ENCODE data around the gene F12. TPM values are rescaled to one million over a fixed set of nuclear protein-coding genes. Genes with fewer than 3 reads are reported as not detected.
A peak's percentile ranks its signal among the peaks of the same experiment; 100 is the strongest.

The F12 gene
- total RNA-seq, 1 donor from 2014 or later: 0.69 TPM

DNA sequence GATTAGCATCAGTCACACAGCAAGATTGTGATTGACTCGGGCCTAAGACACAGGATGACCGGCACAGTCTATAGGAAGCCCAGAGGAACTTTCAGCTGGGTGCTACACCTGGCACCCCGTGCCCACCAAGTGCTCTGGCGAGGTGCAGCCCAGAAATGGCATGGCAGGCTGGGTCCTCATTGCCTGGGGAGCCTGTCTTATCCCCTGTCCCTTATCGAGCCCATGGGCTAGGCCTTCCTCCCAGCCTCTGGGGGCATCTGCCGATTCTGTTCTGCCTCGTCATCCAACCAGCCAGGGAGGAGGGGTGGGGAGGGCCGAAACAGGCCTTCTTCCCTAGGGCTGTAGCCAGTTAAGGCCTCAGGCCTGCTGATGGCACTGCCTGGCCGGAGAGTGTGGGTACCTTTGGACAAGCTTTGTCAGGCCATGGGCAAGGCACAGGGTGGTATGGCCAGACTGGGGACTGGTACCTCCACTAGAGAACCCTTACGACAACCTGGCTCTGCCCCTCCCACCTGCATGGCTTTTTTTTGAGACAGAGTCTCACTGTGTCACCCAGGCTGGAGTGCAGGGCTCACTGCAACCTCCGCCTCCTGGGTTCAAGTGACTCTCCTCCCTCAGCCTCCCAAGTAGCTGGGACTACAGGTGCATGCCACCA, 18.7 kb upstream of the F12 start:
- TF ChIP-seq, protein P1, sequence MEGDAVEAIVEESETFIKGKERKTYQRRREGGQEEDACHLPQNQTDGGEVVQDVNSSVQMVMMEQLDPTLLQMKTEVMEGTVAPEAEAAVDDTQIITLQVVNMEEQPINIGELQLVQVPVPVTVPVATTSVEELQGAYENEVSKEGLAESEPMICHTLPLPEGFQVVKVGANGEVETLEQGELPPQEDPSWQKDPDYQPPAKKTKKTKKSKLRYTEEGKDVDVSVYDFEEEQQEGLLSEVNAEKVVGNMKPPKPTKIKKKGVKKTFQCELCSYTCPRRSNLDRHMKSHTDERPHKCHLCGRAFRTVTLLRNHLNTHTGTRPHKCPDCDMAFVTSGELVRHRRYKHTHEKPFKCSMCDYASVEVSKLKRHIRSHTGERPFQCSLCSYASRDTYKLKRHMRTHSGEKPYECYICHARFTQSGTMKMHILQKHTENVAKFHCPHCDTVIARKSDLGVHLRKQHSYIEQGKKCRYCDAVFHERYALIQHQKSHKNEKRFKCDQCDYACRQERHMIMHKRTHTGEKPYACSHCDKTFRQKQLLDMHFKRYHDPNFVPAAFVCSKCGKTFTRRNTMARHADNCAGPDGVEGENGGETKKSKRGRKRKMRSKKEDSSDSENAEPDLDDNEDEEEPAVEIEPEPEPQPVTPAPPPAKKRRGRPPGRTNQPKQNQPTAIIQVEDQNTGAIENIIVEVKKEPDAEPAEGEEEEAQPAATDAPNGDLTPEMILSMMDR (IDR thresholded peaks at IDR 0.05): no peak
- H3K4me3 ChIP-seq: peak overlapping the region; percentile 77
- intact Hi-C loops (cut with DNase I): no loop called here
- peaks cover 14% of the 10 kb centered on the region for H3K36me3 ChIP-seq
- peak overlapping the region; percentile 91 for H3K27ac ChIP-seq
- H3K4me1 ChIP-seq: peaks cover 52% of the 10 kb centered on the region
- H3K27me3 ChIP-seq: no peaks in the 10 kb centered on the region
- H3K9me3 ChIP-seq: no peaks in the 10 kb centered on the region
- peak; percentile 69 for DNase-seq
- no peak for ATAC-seq

DNA sequence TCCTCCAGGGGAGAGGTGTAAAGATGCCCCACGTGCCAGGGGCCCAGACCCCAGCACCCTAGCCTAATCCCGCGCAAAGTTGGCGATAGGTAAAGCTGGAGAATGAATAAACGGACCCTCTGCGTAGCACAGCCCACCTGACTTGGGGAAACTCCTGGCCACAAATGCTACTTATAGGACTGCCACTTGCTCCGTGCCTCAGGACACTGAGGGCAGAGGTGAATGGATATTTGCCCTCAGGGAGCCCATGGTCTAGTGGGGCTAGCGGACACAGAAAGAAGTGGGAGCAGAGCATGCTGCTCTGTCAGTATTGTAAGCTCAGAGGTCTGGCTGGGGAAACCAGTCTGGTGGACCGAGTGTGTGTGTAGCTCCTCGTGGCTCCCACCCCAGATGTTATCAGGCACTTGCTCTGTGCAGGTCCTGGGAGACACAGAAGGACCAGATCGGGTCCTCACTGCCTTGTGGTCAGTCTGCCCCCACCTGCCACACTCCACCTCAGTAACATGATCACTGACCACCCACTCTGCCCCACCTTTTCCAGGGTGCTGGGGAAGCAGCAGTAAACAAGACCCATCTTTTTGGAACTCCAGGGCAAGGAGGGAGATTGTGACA, 18.0 kb upstream of the F12 start:
- Histone ChIP-seq H3K4me3 (peak overlapping the region; percentile 77), H3K9me3 (no peaks in the 10 kb centered on the region), H3K27me3 (no peaks in the 10 kb centered on the region), H3K4me1 (peaks cover 46% of the 10 kb centered on the region), H3K27ac (peak overlapping the region; percentile 91), H3K36me3 (peaks cover 6% of the 10 kb centered on the region)
- intact Hi-C loops (cut with DNase I): no loop called here
- TF ChIP-seq, protein P1 (IDR thresholded peaks at IDR 0.05): no peak
- ATAC-seq (no peak), DNase-seq (no peak)

DNA sequence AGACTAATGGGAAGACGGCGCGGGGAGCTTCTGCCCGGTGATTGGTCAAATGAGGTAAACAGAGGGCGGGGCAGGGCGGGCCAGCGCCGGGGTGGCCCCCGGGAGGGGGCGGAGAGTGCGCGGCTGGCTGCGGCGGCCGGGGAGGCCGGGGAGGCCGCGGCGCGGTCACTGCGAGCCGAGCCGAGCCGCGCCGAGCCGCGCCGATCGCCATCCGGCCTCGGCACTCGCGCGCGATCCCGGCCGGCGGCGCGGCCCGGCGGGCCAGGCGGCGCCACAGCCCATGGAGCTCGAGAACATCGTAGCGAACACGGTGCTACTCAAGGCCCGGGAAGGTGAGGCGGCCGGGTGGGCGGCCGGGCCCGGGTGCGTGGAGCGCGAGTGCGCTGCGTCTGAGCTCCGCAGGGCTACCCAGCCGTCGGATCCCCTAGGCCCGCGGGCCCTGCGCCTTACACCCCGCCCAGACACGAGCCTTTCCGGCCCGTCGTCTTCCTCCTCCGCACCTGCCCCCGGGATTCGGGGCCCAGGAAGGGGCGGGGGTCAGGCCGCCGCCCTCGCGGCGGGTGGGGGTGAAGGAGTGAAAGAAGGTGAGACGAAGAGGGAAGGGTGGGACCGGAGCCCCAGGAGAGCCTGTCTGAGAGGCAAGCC, 17.3 kb upstream of the F12 start, which contains the start of gene GRK6:
Gene GRK6 (plus strand): TSS at position 111 of the 645 bp plus-strand sequence. CDS start 170 bp downstream, at position 281.
- Histone ChIP-seq H3K36me3 (peaks cover 3% of the 10 kb centered on the region), H3K27ac (peak within 1 kb of the TSS; percentile 95), H3K4me3 (peak within 1 kb of the TSS; percentile 77), H3K27me3 (no peaks in the 10 kb centered on the region), H3K4me1 (peaks cover 46% of the 10 kb centered on the region), H3K9me3 (no peaks in the 10 kb centered on the region)
- DNase-seq: peak; percentile 86
- intact Hi-C loops (cut with DNase I): no loop called here
- ATAC-seq: peak; percentile 2
- TF ChIP-seq, protein P1 (IDR thresholded peaks at IDR 0.05): no peak

DNA sequence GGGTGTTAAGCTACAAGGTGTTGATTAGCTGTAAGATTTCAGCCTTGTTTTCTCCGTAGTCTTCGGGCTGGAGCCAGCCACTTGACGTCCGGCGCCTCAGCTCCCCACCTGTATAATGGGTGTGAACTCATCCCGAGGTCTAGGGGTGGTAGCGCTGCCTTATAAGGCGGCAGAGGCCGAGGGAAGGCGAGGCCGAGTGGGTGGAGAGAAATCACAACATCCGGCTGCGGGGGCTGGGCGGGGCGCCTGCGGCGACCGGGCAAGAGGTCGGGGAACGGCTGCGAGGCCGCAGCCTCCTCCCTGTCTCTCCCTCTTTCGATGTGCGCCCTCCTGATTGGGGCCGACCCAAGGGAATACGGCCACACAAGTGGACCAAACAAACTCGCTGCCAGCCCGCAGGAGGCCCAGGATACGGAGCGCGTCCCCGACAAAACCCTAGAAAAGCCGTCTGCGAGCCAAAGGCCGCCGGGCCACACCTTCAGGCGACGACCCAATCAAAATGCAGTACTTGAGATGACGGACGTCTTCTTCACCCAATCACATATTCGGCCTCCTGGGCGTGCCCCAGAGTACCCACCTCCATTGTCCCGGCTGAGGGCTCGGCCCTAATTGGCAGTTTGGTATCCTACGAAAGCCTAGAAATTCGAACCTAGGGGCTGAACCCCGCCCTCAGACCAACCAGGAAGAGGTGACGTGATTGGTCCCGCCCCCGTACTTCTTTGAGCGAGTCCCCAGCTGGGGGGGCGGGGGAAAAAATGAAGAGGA, 16.6 kb upstream of the F12 start:
- Histone ChIP-seq H3K4me3 (peak overlapping the region; percentile 62), H3K4me1 (peaks cover 39% of the 10 kb centered on the region), H3K36me3 (peaks cover 2% of the 10 kb centered on the region), H3K27me3 (no peaks in the 10 kb centered on the region), H3K9me3 (no peaks in the 10 kb centered on the region), H3K27ac (peak overlapping the region; percentile 95)
- peak; percentile 99 for DNase-seq
- TF ChIP-seq, protein P1 (IDR thresholded peaks at IDR 0.05): no peak
- peak; percentile 94 for ATAC-seq
- intact Hi-C loops (cut with DNase I): no loop called here

DNA sequence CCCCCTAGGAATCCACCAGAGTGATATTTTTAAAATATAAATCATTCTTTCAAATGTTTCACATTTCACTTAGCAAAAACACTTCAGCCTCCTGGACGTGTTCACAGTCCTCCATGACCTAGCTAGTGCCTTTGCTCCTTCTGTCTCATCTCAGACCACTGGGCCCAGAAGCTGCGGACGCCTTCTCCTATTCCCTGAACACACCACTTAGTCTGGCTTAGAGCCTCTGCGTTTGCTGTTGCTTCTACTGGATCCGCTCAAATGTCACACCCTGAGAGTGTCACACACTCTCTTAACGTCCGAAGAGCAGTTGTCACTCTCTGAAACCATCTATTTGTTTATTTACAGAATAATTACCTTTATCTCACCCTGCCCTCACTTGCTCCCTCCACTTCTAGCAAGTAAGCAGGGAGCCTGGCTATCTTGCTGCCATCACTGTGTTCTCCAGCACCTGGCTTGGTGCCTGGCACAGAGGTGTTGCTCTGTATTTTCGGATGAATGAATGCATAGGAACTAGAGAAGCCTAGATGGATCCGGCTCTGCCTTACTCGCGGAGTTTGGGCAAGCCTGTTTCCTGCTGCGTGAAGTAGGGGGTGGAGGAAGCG, 15.9 kb upstream of the F12 start:
- Histone ChIP-seq H3K36me3 (no peaks in the 10 kb centered on the region), H3K27me3 (no peaks in the 10 kb centered on the region), H3K4me3 (peak overlapping the region; percentile 62), H3K27ac (peak overlapping the region; percentile 95), H3K9me3 (no peaks in the 10 kb centered on the region), H3K4me1 (peaks cover 32% of the 10 kb centered on the region)
- TF ChIP-seq, protein P1 (IDR thresholded peaks at IDR 0.05): no peak
- intact Hi-C loops (cut with DNase I): no loop called here
- DNase-seq: no peak
- ATAC-seq: no peak
